Endothelial cell of umbilical vein (primary cell): Measurements from ENCODE around the gene HSPB1. TPM values are rescaled to one million over a fixed set of nuclear protein-coding genes. Genes with fewer than 3 reads are reported as not detected.

Experiments used
- BruUV-seq: library from RNA; stranded (reverse); fragments of 400-500 nt; replicated peaks from 2 replicates; lab custom pipeline; 2021; lab: Mats Ljungman, UMichigan
- CTCF ChIA-PET: fragments of 300-600, 350-600 bp; sonication (Branson Sonifier 250); formaldehyde crosslinking; loops from one replicate; lab custom pipeline; 2021; ENCODE audit warnings: antibody characterized with exemption, inconsistent platforms; lab: Charles Lee
- POLR2A ChIA-PET: fragments of 300-600, 350-600 bp; sonication (Branson Sonifier 250); formaldehyde crosslinking; loops from one replicate; lab custom pipeline; 2021; ENCODE audit warnings: antibody characterized with exemption, inconsistent platforms; lab: Charles Lee
- DNase-seq: peaks from one replicate; pipeline ENCODE4 v3.0.0-alpha.2; 2011; ENCODE audit warnings: low read depth, low spot score
- FAIRE-seq: peaks from 2 replicates; lab custom pipeline; 2011; peaks lifted over from hg19 to GRCh38; lab: Jason Lieb, UNC
- H2AFZ ChIP-seq: 2 replicates; pipeline ENCODE4 v1.6.0; 2012; ENCODE audit warnings: low read depth, low read length, control low read depth, inconsistent platforms
- H3K27ac ChIP-seq: 2 replicates; pipeline ENCODE4 v1.5.1; 2011; ENCODE audit warnings: low read depth, mild to moderate bottlenecking, control low read depth, low read length, moderate library complexity; ENCODE audit not compliant: insufficient read depth
- H3K27me3 ChIP-seq, 2 experiments: 2 replicates each; pipeline versions ENCODE4 v1.6.0 to v1.6.1; 2011; ENCODE audit warnings: low read length in 2 of 2, mixed read lengths in 1 of 2; ENCODE audit not compliant: control insufficient read depth in 2 of 2, insufficient read depth in 2 of 2
- H3K36me3 ChIP-seq, 2 experiments: 2 replicates in 1 of 2; 3 replicates in 1 of 2; pipeline ENCODE4 v1.5.1; 2011; ENCODE audit warnings: low read length in 2 of 2, mild to moderate bottlenecking in 1 of 2, moderate library complexity in 1 of 2; ENCODE audit not compliant: control insufficient read depth in 2 of 2, insufficient read depth in 2 of 2; ENCODE audit errors: extremely low read depth in 1 of 2
- H3K4me1 ChIP-seq: 3 replicates; pipeline ENCODE4 v1.5.1; 2011; ENCODE audit warnings: mild to moderate bottlenecking, low read length; ENCODE audit not compliant: control insufficient read depth, insufficient read depth; ENCODE audit errors: extremely low read depth
- H3K4me2 ChIP-seq: 2 replicates; pipeline ENCODE4 v1.6.1; 2011; ENCODE audit warnings: low read length, control low read depth, mixed read lengths; ENCODE audit not compliant: insufficient read depth
- H3K4me3 ChIP-seq, 3 experiments: fragments of 200-600 bp in 1 of 3; sonication (generic), shearing (Covaris generic) in 1 of 3; replicated peaks in 1 of 3; 2 replicates each; pipeline ENCODE4 v1.5.1; 2011 to 2016; ENCODE audit warnings: control low read depth in 3 of 3, low read length in 3 of 3, mild to moderate bottlenecking in 2 of 3, inconsistent platforms in 1 of 3, low read depth in 1 of 3, moderate library complexity in 1 of 3; ENCODE audit not compliant: insufficient read depth in 1 of 3
- H3K79me2 ChIP-seq: 2 replicates; pipeline ENCODE4 v1.6.0; 2012; ENCODE audit warnings: low read length, inconsistent platforms; ENCODE audit not compliant: control insufficient read depth, insufficient read depth
- H3K9ac ChIP-seq: replicated peaks from 2 replicates; pipeline ENCODE3; 2011; ENCODE audit warnings: low read length, control low read depth; ENCODE audit not compliant: insufficient read depth; ENCODE audit errors: extremely low read depth
- H3K9me1 ChIP-seq: replicated peaks from 3 replicates; pipeline ENCODE4 v1.6.0; 2011; ENCODE audit warnings: mild to moderate bottlenecking, low read length; ENCODE audit not compliant: control insufficient read depth, insufficient read depth; ENCODE audit errors: extremely low read depth
- H3K9me3 ChIP-seq: replicated peaks from 2 replicates; pipeline ENCODE4 v1.5.1; 2012; ENCODE audit warnings: low read length, inconsistent platforms; ENCODE audit not compliant: control insufficient read depth, insufficient read depth
- H4K20me1 ChIP-seq: replicated peaks from 2 replicates; pipeline ENCODE3; 2011; ENCODE audit warnings: mild to moderate bottlenecking, low read length; ENCODE audit not compliant: control insufficient read depth, insufficient read depth; ENCODE audit errors: extremely low read depth
- EZH2 ChIP-seq: IDR thresholded peaks from 2 replicates; pipeline ENCODE4 v1.6.1; 2012; ENCODE audit warnings: borderline replicate concordance, low read depth, mild to moderate bottlenecking, moderate library complexity, low read length, inconsistent platforms; ENCODE audit not compliant: severe bottlenecking
- GATA2 ChIP-seq: IDR thresholded peaks from 2 replicates; pipeline ENCODE4 v1.7.0; 2011; ENCODE audit warnings: low read depth, mild to moderate bottlenecking, moderate library complexity, mixed read lengths, low read length; ENCODE audit not compliant: insufficient read length, insufficient read depth
- JUN ChIP-seq: IDR thresholded peaks from 2 replicates; pipeline ENCODE4 v1.6.1; 2011; ENCODE audit warnings: borderline replicate concordance, low read depth; ENCODE audit not compliant: insufficient read length, insufficient read depth
- dilution Hi-C: fragments of 300-500 bp; cut with MboI; formaldehyde crosslinking; loops from one replicate; pipeline ENCODE4 v1.15.0; 2019; ENCODE audit warnings: low sequenced_read_pairs; ENCODE audit not compliant: extremely low pct_ligation_motif_present
- intact Hi-C: fragments of 100-400 bp; cut with micrococcal nuclease; formaldehyde crosslinking; loops from one replicate; pipeline ENCODE4 v1.10.0; 2022
- polyA plus RNA-seq, 4 experiments: library from polyadenylated mRNA; depleted of rRNA in 3 of 4; stranded (reverse) in 3 of 4; unstranded in 1 of 4; fragments of >200 nt; gene quantifications; 2 replicates each; pipeline versions ENCODE4 v1.2.1 to v1.2.3, GENCODE V29; 2011 to 2012; ENCODE audit warnings: missing spikeins in 1 of 4
- total RNA-seq: library from RNA; stranded (reverse); gene quantifications from 2 replicates; pipeline ENCODE4 v1.2.3, GENCODE V29; 2021
- TF ChIP-seq, protein P1 (sequence below): IDR thresholded peaks from 2 replicates; pipeline ENCODE4 v1.6.1; 2011; ENCODE audit not compliant: insufficient read depth, insufficient read length

The HSPB1 gene
- total and polyA plus RNA-seq, 2 donors (not counting 3 experiments of a cell fraction or from before 2014, with no cell fraction given), result 1,748 to 3,130 TPM

DNA sequence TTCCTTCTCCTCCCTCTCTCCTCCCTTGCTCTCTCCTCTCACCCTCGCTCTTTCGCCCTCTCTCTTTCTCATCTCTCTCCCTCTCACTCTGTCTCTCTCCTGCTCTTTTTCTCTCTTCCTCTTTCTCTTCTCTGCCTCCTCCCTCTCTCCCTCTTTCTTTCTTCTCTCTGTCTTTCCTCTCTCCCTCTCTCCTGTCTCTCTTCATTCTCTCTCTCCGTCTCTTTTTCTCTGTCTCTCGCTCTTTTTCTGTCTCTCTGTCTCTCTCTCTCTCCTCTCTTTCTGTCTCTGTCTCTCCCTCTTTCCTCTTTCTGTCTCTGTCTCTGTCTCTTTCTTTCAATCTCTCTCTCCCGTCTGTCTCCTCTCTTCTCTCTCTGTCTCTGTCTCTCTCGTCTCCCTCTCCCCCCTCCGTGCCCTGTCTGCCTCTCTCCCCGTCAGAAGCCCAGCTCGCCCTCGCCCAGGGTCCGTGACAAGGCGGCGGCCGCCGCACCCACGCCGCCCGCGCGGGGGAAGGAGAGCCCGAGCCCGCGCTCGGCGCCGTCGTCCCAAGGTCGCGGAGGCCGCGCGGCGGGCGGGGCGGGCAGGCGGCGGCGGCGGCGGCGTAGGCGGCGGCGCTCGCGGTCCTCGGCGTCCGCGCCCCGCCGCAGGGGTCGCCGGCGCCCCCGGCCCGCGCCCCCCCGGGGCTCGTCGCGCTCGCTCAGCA lies 21.3 kb upstream of the HSPB1 start:
- peak; percentile 67 for TF ChIP-seq EZH2
- TF ChIP-seq JUN, result no peak
- intact Hi-C loops, result no loop called here
- Histone ChIP-seq H3K27me3 (peaks cover 14 to 25% of the 10 kb centered on the region in 2 experiments), H2AFZ (peak overlapping the region; percentile 60), H3K36me3 (peaks cover 0 to 2% of the 10 kb centered on the region in 2 experiments), H3K4me3 (peak overlapping the region in 1 of 3 experiments; percentile 42), H3K27ac (no peak overlapping the region), H3K4me1 (no peaks in the 10 kb centered on the region), H3K9ac (no peak overlapping the region), H3K79me2 (no peaks in the 10 kb centered on the region), H4K20me1 (no peaks in the 10 kb centered on the region), H3K9me3 (no peaks in the 10 kb centered on the region), H3K9me1 (no peaks in the 10 kb centered on the region), H3K4me2 (no peak overlapping the region)
- no TSS peak for BruUV-seq
- ChIA-PET CTCF (interaction anchor here (2.8 to 3.6 kb wide), 2 partner anchors 19 to 103 kb away, joined by 14 to 17 read pairs; no protein-coding TSS in a partner anchor), POLR2A (interaction anchor here (0.6 kb wide), 1 partner anchor 22 kb away, joined by 5 read pairs; no protein-coding TSS in a partner anchor)
- dilution Hi-C loops, result no loop called here
- FAIRE-seq, result no peak
- DNase-seq, result no peak

DNA sequence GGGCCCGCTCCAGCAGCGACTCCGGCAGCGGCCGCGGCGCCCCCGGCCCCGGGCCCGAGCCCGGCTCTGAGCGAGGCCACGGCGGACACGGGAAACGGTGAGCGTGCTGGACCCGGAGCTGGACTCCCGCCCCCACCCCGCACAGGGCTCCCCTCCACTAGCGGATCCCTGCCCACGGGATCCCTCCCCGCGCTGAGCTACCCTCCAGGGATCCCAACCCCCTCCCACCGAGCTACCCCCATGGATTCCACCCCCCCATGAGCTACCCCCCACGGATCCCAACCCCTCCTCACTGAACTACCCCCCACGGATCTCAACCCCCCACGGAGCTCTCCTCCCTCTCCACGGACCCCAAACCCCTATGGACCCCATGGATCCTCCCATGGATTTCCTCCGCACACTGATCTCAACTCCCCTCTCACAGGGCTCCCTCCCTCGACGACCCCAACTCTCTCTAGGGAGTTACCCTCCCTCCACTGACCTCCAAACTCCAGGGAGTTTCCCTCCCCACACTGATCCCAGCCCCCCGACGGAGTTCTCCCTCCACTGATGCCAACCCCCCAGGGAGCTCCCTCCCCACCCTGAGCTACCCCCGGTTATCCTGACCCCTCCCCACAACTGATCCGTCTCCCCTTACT lies 20.6 kb upstream of the HSPB1 start:
- Histone ChIP-seq H3K9ac (no peak overlapping the region), H2AFZ (no peak overlapping the region), H3K79me2 (no peaks in the 10 kb centered on the region), H4K20me1 (no peaks in the 10 kb centered on the region), H3K27me3 (peaks cover 14 to 25% of the 10 kb centered on the region in 2 experiments), H3K27ac (no peak overlapping the region), H3K4me3 (peak overlapping the region in 1 of 3 experiments; percentile 42), H3K36me3 (peaks cover 0 to 2% of the 10 kb centered on the region in 2 experiments), H3K4me2 (no peak overlapping the region), H3K9me3 (no peaks in the 10 kb centered on the region), H3K4me1 (no peaks in the 10 kb centered on the region), H3K9me1 (no peaks in the 10 kb centered on the region)
- FAIRE-seq, result no peak
- DNase-seq, result no peak
- intact Hi-C loops, result loop anchor here (1.0 kb wide), 1 partner anchor 9 kb away; no protein-coding TSS in a partner anchor
- dilution Hi-C loops, result no loop called here
- no TSS peak for BruUV-seq
- ChIA-PET CTCF (interaction anchor here (0.6 to 3.6 kb wide), 5 partner anchors 9 to 321 kb away, joined by 3 to 18 read pairs (median 14); no protein-coding TSS in a partner anchor), POLR2A (interaction anchor here (0.6 kb wide), 1 partner anchor 23 kb away, joined by 5 read pairs; no protein-coding TSS in a partner anchor)
- TF ChIP-seq GATA2 (no peak), EZH2 (no peak)
- TF ChIP-seq, protein P1, sequence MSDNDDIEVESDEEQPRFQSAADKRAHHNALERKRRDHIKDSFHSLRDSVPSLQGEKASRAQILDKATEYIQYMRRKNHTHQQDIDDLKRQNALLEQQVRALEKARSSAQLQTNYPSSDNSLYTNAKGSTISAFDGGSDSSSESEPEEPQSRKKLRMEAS, result no peak
